ENCODE results near the gene GAS6.

GAS6 gene

GRCh38 chr13:113887700-113888201 lies 23.9 kb upstream of the GAS6 start:
- TF ChIP-seq CTCF (IDR thresholded peaks at IDR 0.05; ENCODE audit: low read depth, low read length) = no peak
- no peak overlapping the region for H3K4me3 ChIP-seq (ENCODE audit: low read depth, low read length)

- no peak for TF ChIP-seq CTCF (IDR thresholded peaks at IDR 0.05; ENCODE audit: low read depth, low read length)
- H3K4me3 ChIP-seq (ENCODE audit: low read depth, low read length) = no peak overlapping the region
These were observed 22.8 kb upstream of the GAS6 start for GRCh38 chr13:113886561-113887112.

GRCh38 chr13:113884821-113885220 lies 20.9 kb upstream of the GAS6 start:
- TF ChIP-seq CTCF (IDR thresholded peaks at IDR 0.05; ENCODE audit: low read depth, low read length) = no peak
- H3K4me3 ChIP-seq (ENCODE audit: low read depth, low read length) = no peak overlapping the region

- TF ChIP-seq CTCF (IDR thresholded peaks at IDR 0.05; ENCODE audit: low read depth, low read length) = no peak
- H3K4me3 ChIP-seq (ENCODE audit: low read depth, low read length) = no peak overlapping the region
These were observed 20.3 kb upstream of the GAS6 start for GRCh38 chr13:113883921-113884804.

- TF ChIP-seq CTCF (IDR thresholded peaks at IDR 0.05; ENCODE audit: low read depth, low read length) = no peak
- H3K4me3 ChIP-seq (ENCODE audit: low read depth, low read length) = no peak overlapping the region
These were observed 19.5 kb upstream of the GAS6 start for GRCh38 chr13:113883314-113883811.

- no peak overlapping the region for H3K4me3 ChIP-seq (ENCODE audit: low read depth, low read length)
- no peak for TF ChIP-seq CTCF (IDR thresholded peaks at IDR 0.05; ENCODE audit: low read depth, low read length)
These were observed 18.8 kb upstream of the GAS6 start for GRCh38 chr13:113882716-113883115.

- H3K4me3 ChIP-seq (ENCODE audit: low read depth, low read length) = no peak overlapping the region
- no peak for TF ChIP-seq CTCF (IDR thresholded peaks at IDR 0.05; ENCODE audit: low read depth, low read length)
These were observed 18.4 kb upstream of the GAS6 start for GRCh38 chr13:113882267-113882630.
